A549 (cell line): Measurements from ENCODE around the gene LCNL1.

Experiments used
- CTCF ChIP-seq: fragments of >200 bp; sonication (Bioruptor Twin); formaldehyde crosslinking; IDR thresholded peaks from 3 replicates; pipeline ENCODE4 v1.5.1; 2016
- EHMT2 ChIP-seq: fragments of 200-600 bp; sonication (generic); IDR thresholded peaks from 2 replicates; pipeline ENCODE4 v1.6.1; 2016; ENCODE audit warnings: antibody characterized with exemption, low read depth, mild to moderate bottlenecking, moderate library complexity
- HDAC2 ChIP-seq: fragments of 200-600 bp; sonication (generic); IDR thresholded peaks from 2 replicates; pipeline ENCODE4 v1.6.1; 2016
- HOXA7 ChIP-seq: fragments of 250-450 bp; sonication (Bioruptor Pico); IDR thresholded peaks from 2 replicates; pipeline ENCODE4 v1.5.0; 2020; ENCODE audit warnings: mild to moderate bottlenecking, moderate library complexity
- KDM1A ChIP-seq: fragments of 200-600 bp; sonication (generic); IDR thresholded peaks from 2 replicates; pipeline ENCODE4 v1.6.1; 2016; ENCODE audit warnings: low read depth, mild to moderate bottlenecking
- NPAS2 ChIP-seq: fragments of 250-450 bp; sonication (Bioruptor Pico); IDR thresholded peaks from 2 replicates; pipeline ENCODE4 v1.8.0; 2022; ENCODE audit warnings: mild to moderate bottlenecking, moderate library complexity, borderline replicate concordance
- POLR2A ChIP-seq: IDR thresholded peaks from 2 replicates; pipeline ENCODE4 v1.6.1; 2012; ENCODE audit warnings: mild to moderate bottlenecking, low read length
- RAD21 ChIP-seq, 2 experiments: fragments of >200 bp in 1 of 2; sonication (Bioruptor Twin) in 1 of 2; formaldehyde crosslinking in 1 of 2; IDR thresholded peaks in 1 of 2; conservative IDR thresholded peaks in 1 of 2; 2 replicates in 1 of 2; 3 replicates in 1 of 2; pipeline ENCODE4 v1.6.1; 2012 to 2018; ENCODE audit warnings: inconsistent platforms in 1 of 2
- ZFP36 ChIP-seq: fragments of 450-650 bp; IDR thresholded peaks from 2 replicates; pipeline ENCODE4 v1.6.1; 2014; ENCODE audit warnings: borderline replicate concordance; ENCODE audit not compliant: partially characterized antibody
- TF ChIP-seq, protein P1 (sequence below): fragments of 450-650 bp; IDR thresholded peaks from 2 replicates; pipeline ENCODE4 v1.6.1; 2014; ENCODE audit warnings: antibody characterized with exemption

GRCh38 chr9:136958473-136958872 is 24.3 kb upstream of the LCNL1 start:
- no peak for TF ChIP-seq HDAC2
- no peak for TF ChIP-seq ZFP36
- TF ChIP-seq RAD21 (conservative IDR thresholded peaks at IDR 0.05 in 1 of 2, IDR thresholded peaks at IDR 0.05 in 1 of 2) = no peak
- TF ChIP-seq, protein P1, sequence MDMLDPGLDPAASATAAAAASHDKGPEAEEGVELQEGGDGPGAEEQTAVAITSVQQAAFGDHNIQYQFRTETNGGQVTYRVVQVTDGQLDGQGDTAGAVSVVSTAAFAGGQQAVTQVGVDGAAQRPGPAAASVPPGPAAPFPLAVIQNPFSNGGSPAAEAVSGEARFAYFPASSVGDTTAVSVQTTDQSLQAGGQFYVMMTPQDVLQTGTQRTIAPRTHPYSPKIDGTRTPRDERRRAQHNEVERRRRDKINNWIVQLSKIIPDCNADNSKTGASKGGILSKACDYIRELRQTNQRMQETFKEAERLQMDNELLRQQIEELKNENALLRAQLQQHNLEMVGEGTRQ = no peak
- TF ChIP-seq POLR2A = no peak
- no peak for TF ChIP-seq KDM1A
- no peak for TF ChIP-seq CTCF
- no peak for TF ChIP-seq NPAS2 (CRISPR knock-in tag)
- TF ChIP-seq EHMT2 = no peak
- no peak for TF ChIP-seq HOXA7 (CRISPR knock-in tag)
